ENCODE results near the gene PEX26.
"Not testable (repeated sequence)": the region's sequence is repeated elsewhere in the genome, so short reads cannot be mapped to it uniquely, and the experiment has no call there.

The PEX26 gene

GRCh38 chr22:18121954-18122554 is 44.3 kb downstream of the PEX26 start:
- DNase-seq = no peak

GRCh38 chr22:18123476-18124025 is 45.8 kb downstream of the PEX26 start:
- not testable (repeated sequence) for DNase-seq

DNA sequence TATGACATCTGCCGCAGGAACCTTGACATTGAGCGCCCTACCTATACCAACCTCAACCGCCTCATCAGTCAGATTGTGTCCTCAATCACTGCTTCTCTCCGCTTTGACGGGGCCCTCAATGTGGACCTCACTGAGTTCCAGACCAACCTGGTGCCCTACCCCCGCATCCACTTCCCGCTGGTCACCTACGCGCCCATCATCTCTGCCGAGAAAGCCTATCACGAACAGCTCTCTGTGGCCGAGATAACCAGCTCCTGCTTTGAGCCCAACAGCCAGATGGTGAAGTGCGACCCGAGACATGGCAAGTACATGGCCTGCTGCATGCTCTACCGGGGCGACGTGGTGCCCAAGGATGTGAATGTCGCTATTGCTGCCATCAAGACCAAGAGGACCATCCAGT is 48.8 kb downstream of the PEX26 start:
- DNase-seq = no peak

DNA sequence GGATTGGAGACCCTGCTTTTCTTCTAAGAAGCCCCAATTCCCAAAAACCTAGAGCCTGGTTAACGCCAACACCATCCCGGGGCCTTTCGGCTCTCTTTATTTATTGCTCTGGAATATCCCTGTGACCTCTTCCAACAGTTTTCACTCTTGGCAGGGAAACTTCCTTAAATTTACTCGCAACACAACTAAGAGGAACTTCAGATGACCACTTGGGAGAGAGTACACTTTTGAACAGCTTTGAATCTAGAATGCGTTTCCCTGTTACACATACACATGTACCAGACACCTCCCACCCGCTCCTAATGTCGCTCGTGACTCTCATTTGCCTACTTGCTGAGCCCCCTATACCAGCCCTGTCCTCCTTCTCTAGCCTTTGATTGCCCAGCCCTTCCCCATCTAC is 52.2 kb downstream of the PEX26 start:
- peak; percentile 39 for DNase-seq

- no peak for DNase-seq
Measured at GRCh38 chr22:18130699-18131429, 53.1 kb downstream of the PEX26 start.

DNA sequence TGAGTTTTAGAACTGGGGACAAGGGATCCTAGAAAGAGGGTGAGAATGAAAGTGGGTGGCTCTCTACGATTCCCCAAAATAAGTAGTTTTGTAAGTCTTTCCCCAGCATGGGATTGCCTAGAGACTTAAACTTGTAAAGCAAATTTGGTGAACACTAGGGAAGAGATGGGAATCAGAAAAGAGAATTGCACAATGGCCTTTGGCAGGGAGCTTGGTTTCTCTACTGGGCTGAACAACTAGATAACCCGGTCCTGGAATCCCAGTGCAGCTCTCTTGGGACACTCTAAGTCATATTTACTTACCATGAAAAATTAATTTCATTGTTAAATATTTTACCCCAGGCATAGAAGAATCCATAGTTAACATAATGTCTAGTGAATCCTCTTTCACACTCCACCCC is 55.7 kb downstream of the PEX26 start:
- no peak for DNase-seq

GRCh38 chr22:18136563-18137320 is 59.0 kb downstream of the PEX26 start:
- DNase-seq = no peak

GRCh38 chr22:18141004-18141403 is 63.2 kb downstream of the PEX26 start:
- DNase-seq = not testable (repeated sequence)

GRCh38 chr22:18144105-18144504 is 66.3 kb downstream of the PEX26 start:
- no peak for DNase-seq

- DNase-seq = no peak
Measured at GRCh38 chr22:18145676-18146388, 68.0 kb downstream of the PEX26 start.

GRCh38 chr22:18146389-18146753 is 68.6 kb downstream of the PEX26 start:
- no peak for DNase-seq

DNA sequence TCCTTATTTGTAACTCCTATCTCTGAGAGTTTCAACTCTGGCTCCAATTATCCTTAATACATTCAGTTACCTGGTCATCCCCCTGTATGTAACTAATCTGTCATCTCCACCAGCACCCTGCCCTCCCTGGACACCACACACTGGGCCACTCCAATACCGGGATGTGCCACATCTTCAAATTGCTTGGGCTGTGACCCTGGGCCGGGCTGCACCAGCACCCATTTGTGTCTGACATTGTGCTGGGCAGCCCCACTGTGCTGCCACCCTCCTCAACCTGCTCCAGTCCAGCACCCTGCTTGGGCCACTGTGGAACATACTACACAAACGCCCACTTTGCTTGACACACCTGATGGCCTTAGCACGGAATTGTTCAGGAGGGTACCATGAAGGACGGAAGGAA is 70.0 kb downstream of the PEX26 start:
- DNase-seq = no peak

DNA sequence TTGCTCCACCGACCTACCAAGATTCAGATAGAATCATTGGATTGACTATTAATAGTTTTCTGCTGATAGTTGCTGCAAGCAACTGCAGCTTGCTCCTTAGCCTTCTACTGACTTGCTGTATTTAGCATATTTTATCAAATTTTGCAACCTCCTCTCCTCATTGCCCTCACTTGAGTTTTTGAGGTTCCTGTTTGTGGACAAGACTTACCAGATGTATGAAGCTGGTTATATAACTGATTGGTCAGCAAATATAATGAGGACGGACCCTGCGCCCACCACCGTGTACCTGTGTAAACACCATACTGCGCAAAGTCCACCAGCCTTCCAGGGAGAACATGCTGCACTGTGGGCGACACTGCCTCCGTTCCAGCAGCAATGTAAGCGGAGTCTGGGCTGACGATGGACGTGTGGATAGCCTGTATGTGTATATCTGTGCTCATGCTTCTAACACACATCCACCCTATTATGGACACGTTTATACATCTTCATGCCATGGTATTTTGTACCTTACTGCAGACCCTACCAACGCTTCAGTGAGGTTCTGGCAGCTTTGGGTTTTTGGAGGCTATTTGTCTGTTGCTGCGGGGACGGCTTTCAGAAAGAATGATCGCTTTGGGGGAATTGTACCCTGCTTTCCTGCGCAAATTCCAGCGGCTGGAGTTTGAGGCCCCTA is 70.6 kb downstream of the PEX26 start:
- DNase-seq = no peak

GRCh38 chr22:18152519-18152918 is 74.7 kb downstream of the PEX26 start:
- DNase-seq = peak; percentile 49

GRCh38 chr22:18154821-18155390 is 77.1 kb downstream of the PEX26 start:
- DNase-seq = no peak

All from inflammatory macrophage treated with lipopolysaccharide for 4 hours (primary cell).